GM10266 (cell line): ENCODE measurements around the gene ZMYND19.
A peak's percentile ranks its signal among the peaks of the same experiment; 100 is the strongest.
"Not testable (repeated sequence)": the region's sequence is repeated elsewhere in the genome, so short reads cannot be mapped to it uniquely, and the experiment has no call there.

Experiments used
- DNase-seq: peaks from one replicate; pipeline ENCODE4 v3.0.0; 2012; ENCODE audit errors: extremely low spot score
- CTCF ChIP-seq: IDR thresholded peaks from 2 replicates; pipeline ENCODE4 v1.5.1; 2012; ENCODE audit warnings: mild to moderate bottlenecking, low read depth; ENCODE audit not compliant: control insufficient read depth, insufficient read depth; ENCODE audit errors: missing control alignments

ZMYND19 gene

DNA sequence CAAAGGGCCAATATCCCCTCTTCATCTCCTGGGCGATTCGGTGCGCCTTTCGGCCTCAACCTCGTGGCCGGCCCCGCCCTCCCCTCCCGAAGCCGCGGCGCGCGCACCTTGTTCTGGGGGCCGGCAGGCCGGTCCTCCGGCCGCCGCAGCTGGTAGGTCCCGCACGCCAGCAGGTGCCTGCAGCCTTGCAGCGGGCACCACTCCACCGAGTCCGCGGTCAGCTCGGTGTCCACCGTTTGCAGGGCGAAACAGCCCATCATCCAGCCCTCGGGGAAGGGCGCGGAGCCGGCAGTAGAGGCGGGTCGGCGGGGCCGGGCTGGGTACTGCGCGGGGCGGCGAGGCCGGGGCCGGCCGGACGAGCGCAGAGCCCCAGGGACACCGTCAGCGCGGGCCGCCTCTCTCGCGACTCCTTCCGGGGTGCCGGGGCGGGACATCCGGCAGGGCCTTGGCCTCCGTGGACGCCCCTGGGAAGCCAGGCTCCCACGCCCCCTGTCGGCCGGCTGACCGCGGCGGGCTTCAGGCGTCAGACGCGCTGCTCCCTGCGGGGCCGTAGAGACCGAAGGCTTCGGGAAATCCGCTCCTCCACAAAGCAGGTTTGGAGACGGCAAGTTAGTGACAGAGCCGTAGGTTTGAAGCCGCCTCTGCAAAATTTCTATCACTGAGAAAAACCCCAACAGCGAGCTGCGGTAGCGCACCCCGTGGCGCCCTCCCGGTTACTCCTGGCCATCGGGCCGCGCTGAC, 11.6 kb downstream of the ZMYND19 start, which contains the start of gene DPH7:
DPH7 (minus strand) TSS at position 408 of the 741 bp plus-strand sequence; CDS start at position 260, 148 bp downstream.
- peak; percentile 99 for DNase-seq
- peak; percentile 99 for TF ChIP-seq CTCF

- no peak for TF ChIP-seq CTCF
- no peak for DNase-seq
Observed at GRCh38 chr9:137575716-137576411, 14.4 kb downstream of the ZMYND19 start.

- no peak for TF ChIP-seq CTCF
- DNase-seq: no peak
Observed at GRCh38 chr9:137575364-137575715, 15.0 kb downstream of the ZMYND19 start.

DNA sequence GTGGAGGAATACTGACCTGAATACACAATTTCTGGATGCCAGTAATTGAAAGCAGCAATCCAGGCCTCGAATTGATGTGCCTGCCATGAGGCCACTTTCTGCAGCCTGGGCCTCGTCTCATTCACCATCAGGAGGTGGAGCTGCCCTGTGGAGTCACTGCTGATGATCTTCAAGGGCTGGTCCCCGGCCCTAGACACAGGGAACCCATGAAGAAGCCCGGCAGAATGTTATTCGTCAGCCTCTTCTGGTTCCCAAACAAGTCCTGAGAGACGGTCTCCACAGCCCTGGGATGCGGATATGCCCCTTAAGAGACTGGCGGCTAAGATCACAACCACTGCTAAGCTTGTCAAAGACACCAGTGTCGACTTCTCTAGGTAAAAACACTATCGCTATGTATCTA, 16.1 kb downstream of the ZMYND19 start:
- TF ChIP-seq CTCF: no peak
- DNase-seq: no peak

- no peak for TF ChIP-seq CTCF
- DNase-seq: no peak
Observed at GRCh38 chr9:137570566-137570965, 19.7 kb downstream of the ZMYND19 start.

DNA sequence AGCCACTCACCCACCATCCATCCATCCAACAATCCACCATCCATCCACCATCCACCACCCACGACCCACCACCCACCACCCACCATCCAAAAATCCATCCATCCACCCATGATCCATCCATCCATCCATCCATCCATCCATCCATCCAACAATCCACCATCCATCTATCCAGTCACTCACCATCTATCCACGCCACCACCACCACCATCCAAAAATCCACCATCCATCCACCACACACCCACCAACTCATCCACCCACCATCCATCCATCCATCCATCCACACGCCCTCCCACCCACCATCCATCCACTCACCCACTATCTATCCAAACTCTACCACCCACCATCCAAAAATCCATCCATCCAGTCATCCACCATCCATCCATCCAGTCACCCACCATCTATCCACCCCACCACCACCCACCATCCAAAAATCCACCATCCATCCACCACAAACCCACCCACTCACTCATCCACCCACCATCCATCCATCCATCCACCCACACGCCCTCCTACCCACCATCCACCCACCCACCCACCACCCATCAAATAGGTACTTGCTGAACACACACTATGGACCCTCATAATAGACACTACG, 20.6 kb downstream of the ZMYND19 start:
- DNase-seq: no peak
- no peak for TF ChIP-seq CTCF

DNA sequence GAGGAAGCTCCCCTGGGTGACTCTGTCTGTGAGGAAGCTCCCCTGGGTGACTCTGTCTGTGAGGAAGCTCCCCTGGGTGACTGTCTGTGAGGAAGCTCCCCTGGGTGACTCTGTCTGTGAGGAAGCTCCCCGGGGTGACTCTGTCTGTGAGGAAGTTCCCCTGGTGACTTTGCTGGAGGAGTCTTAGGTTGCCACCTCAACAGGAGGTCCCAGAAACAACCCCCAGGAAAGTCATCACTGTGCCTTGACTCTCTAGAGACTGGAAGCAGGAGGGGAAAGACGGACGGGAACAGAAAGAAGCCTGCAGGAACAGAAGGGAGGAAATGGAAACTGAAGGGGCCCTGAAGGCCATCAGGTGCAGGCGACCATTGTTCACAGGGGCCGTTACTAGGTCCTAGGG, 21.9 kb downstream of the ZMYND19 start:
- DNase-seq: not testable (repeated sequence)
